ENCODE results near the gene RYR2. TPM values are rescaled to one million over a fixed set of nuclear protein-coding genes. Genes with fewer than 3 reads are reported as not detected.
A peak's percentile ranks its signal among the peaks of the same experiment; 100 is the strongest.

RYR2 gene
- total and polyA plus RNA-seq, 9 of the 15 experiments (the other 6 are each of a cell fraction or from before 2014, with no cell fraction given), result 0.03 to 0.42 (median 0.14) TPM

- Histone ChIP-seq H3K27me3 (ENCODE audit: control insufficient read depth in 2 of 2, insufficient read depth in 2 of 2, low read length in 2 of 2) (no peaks in the 10 kb centered on the region), H3K4me2 (ENCODE audit: insufficient read depth, low read length) (no peak overlapping the region), H3K4me1 (replicated peaks in 1 of 2; ENCODE audit: control insufficient read depth in 2 of 2, insufficient read depth in 2 of 2, low read length in 2 of 2) (no peaks in the 10 kb centered on the region), H3K9me3 (replicated peaks; ENCODE audit: control insufficient read depth, insufficient read depth, low read depth, low read length) (peaks cover 5% of the 10 kb centered on the region; the same call in 1 of the 2 replicates), H3K27ac (ENCODE audit: extremely low read depth, low read depth, low read length) (no peak overlapping the region), H3K4me3 (no peak overlapping the region), H2AFZ (ENCODE audit: low read depth, low read length) (no peak overlapping the region), H3K9ac (ENCODE audit: insufficient read depth in 1 of 2, low read depth in 2 of 2, low read length in 2 of 2) (no peak overlapping the region), H4K20me1 (replicated peaks; ENCODE audit: control insufficient read depth, insufficient read depth, low read length) (no peaks in the 10 kb centered on the region), H3K9me1 (ENCODE audit: control insufficient read depth, insufficient read depth, low read length) (no peaks in the 10 kb centered on the region), H3K36me3 (ENCODE audit: control insufficient read depth, insufficient read depth, low read length) (no peaks in the 10 kb centered on the region), H3K79me2 (ENCODE audit: control insufficient read depth, insufficient read depth, low read length) (no peaks in the 10 kb centered on the region)
- no peak for FAIRE-seq
- in situ Hi-C loops (cut with MboI) (no loop called here), intact Hi-C loops (cut with micrococcal nuclease) (no loop called here)
- CTCF ChIA-PET (ENCODE audit: low intra/inter-chr PET ratio), result no interaction called here
- ATAC-seq, result no peak
- no peak for DNase-seq (ENCODE audit: extremely low read depth in 1 of 4, low spot score in 3 of 4)
- no peak for TF ChIP-seq GATAD2A (IDR thresholded peaks at IDR 0.05)
- TF ChIP-seq NFIC (IDR thresholded peaks at IDR 0.05), result peak; percentile 61
- 3% methylated on average over 6 of the region's 6 CpGs for WGBS (ENCODE audit: insufficient coverage, low coverage, missing lambda C conversion rate)
- POLR2A ChIA-PET, result no interaction called here
- no TSS peak for BruUV-seq (replicated peaks)
Measured at GRCh38 chr1:237679687-237680086, 637.7 kb downstream of the RYR2 start.

GRCh38 chr1:237681210-237681609, 639.2 kb downstream of the RYR2 start:
- ChIA-PET POLR2A (no interaction called here), CTCF (ENCODE audit: low intra/inter-chr PET ratio) (no interaction called here)
- no peak overlapping the region for H2AFZ ChIP-seq (ENCODE audit: low read depth, low read length)
- H3K4me1 ChIP-seq (replicated peaks in 1 of 2; ENCODE audit: control insufficient read depth in 2 of 2, insufficient read depth in 2 of 2, low read length in 2 of 2), result no peaks in the 10 kb centered on the region
- no peak overlapping the region for H3K9ac ChIP-seq (ENCODE audit: insufficient read depth in 1 of 2, low read depth in 2 of 2, low read length in 2 of 2)
- FAIRE-seq, result no peak
- 5% methylated on average over 6 of the region's 6 CpGs for WGBS (ENCODE audit: insufficient coverage, low coverage, missing lambda C conversion rate)
- H3K36me3 ChIP-seq (ENCODE audit: control insufficient read depth, insufficient read depth, low read length), result no peaks in the 10 kb centered on the region
- no peaks in the 10 kb centered on the region for H3K9me1 ChIP-seq (ENCODE audit: control insufficient read depth, insufficient read depth, low read length)
- no peak for DNase-seq (ENCODE audit: extremely low read depth in 1 of 4, low spot score in 3 of 4)
- H3K27ac ChIP-seq (ENCODE audit: extremely low read depth, low read depth, low read length), result no peak overlapping the region
- intact Hi-C loops (cut with micrococcal nuclease) (no loop called here), in situ Hi-C loops (cut with MboI) (no loop called here)
- no peaks in the 10 kb centered on the region for H3K79me2 ChIP-seq (ENCODE audit: control insufficient read depth, insufficient read depth, low read length)
- no peak overlapping the region for H3K4me3 ChIP-seq
- H3K4me2 ChIP-seq (ENCODE audit: insufficient read depth, low read length), result no peak overlapping the region
- BruUV-seq (replicated peaks), result no TSS peak
- no peaks in the 10 kb centered on the region for H3K27me3 ChIP-seq (ENCODE audit: control insufficient read depth in 2 of 2, insufficient read depth in 2 of 2, low read length in 2 of 2)
- peaks cover 5% of the 10 kb centered on the region; the same call in 1 of the 2 replicates for H3K9me3 ChIP-seq (replicated peaks; ENCODE audit: control insufficient read depth, insufficient read depth, low read depth, low read length)
- no peaks in the 10 kb centered on the region for H4K20me1 ChIP-seq (replicated peaks; ENCODE audit: control insufficient read depth, insufficient read depth, low read length)
- no peak for ATAC-seq
- TF ChIP-seq FOXO4 (CRISPR knock-in tag; IDR thresholded peaks at IDR 0.05) (no peak), DACH1 (IDR thresholded peaks at IDR 0.05; ENCODE audit: partially characterized antibody) (no peak), E2F4 (CRISPR knock-in tag; IDR thresholded peaks at IDR 0.05; ENCODE audit: low read depth) (no peak), IRF9 (tag; IDR thresholded peaks at IDR 0.05) (no peak), GTF2A2 (tag; IDR thresholded peaks at IDR 0.05) (no peak), ZNF133 (CRISPR knock-in tag; IDR thresholded peaks at IDR 0.05) (no peak), CXXC5 (CRISPR knock-in tag; IDR thresholded peaks at IDR 0.05) (no peak), ZKSCAN3 (CRISPR knock-in tag; IDR thresholded peaks at IDR 0.05) (no peak), ZEB2 (IDR thresholded peaks at IDR 0.05) (no peak), ZNF639 (CRISPR knock-in tag; conservative IDR thresholded peaks at IDR 0.05 in 1 of 2, IDR thresholded peaks at IDR 0.05 in 1 of 2) (no peak)
